Stimulated activated CD8-positive, alpha-beta memory T cell treated with anti-CD3 and anti-CD28 coated beads, Interleukin-7, amount 100 ng/mL, for 48 hours (primary cell): Measurements from ENCODE around the gene MIEF1.
A peak's percentile ranks its signal among the peaks of the same experiment; 100 is the strongest.

ENCODE experiments used
- DNase-seq, 2 donors: peaks; one replicate each; pipeline ENCODE4 v3.0.0-alpha.2; 2020; ENCODE audit warnings: low read depth in 1 of 2; ENCODE audit errors: extremely low read depth in 1 of 2

MIEF1 gene

DNA sequence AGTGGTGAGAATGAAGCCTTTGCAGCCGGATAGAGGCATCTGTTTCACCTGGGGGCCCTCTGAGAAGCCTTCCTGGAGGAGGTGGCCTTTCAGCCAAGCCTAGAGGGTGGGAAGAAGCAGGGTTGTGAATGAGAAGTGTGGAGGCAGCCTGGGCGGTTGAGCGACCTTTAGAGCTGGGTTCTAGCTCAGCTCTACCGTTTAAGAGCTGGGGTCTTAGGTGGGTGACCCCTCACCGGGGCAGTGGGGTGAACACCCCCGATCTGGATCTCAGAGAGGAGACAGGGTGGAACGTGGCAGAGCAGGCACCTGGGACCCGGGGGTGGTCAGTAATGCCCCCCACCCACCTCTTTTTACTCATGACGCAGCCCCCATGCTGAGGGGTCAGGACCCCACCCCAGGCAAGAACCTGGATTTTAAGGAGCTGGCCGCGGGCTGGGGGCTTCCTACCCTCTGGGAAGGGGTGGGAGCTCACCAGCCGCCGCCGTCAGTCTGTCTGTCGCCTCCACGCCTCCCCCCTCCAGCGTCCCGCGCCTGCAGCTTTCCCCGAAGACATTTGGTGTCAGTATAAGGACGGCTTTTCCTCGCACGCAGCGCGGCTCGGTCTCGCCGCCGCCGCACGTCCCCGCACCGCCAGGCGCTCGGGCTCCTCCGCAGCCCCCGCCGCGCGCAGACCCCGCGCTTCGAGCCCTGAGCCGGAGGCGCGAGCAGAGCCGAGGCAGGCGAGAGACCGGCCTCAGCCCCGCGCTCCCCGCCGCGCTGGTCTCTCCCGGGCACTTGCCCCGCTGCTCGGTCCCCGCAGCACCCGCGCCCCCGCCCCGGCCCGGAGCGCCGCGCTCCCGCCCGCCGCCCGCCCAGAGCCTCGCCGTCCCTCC is 55.1 kb downstream of the MIEF1 start:
- DNase-seq: no peak

DNA sequence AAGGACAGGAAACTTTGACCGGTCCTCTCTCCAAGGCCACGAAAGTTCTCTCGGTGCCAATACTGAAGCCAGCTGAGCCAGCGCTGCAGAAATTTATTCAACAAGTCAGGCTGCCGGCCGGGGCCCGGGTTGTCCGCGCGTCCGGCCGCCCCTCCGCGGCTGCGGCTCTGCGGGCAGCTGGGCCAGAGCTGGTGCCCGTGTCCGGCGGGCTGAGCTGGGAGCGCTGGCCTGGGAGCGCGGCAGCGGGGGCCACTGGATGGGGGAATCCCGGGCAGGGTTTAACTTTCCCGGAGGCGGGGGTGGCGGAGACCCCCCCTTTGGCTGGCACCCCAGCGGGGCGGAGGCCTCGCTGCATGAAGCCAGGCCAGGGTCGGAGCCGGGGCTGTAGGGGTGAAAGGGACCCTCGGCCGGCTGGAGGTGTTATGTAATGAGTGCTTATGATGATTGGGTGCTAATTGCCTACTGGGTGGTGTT is 56.2 kb downstream of the MIEF1 start:
- no peak for DNase-seq

DNA sequence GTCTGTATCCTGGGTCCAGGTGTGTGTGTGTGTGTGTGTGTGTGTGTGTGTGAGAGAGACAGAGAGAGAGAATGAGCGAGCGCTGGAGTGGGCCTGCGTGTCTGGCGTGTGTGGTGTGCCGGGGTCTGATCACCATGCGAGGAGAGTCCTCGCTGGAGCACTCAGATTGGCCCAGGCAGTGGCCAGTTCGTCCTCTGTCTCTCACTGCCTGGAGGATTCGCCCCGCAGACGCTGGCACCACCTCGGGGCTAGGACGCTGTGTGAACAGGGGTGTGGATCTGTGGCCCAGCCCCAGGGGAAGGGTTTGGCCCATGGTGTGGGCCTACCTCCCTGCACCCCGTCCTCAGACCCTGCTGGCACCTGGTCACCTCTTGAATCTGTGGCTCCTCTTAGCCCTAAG is 56.9 kb downstream of the MIEF1 start:
- no peak for DNase-seq

DNA sequence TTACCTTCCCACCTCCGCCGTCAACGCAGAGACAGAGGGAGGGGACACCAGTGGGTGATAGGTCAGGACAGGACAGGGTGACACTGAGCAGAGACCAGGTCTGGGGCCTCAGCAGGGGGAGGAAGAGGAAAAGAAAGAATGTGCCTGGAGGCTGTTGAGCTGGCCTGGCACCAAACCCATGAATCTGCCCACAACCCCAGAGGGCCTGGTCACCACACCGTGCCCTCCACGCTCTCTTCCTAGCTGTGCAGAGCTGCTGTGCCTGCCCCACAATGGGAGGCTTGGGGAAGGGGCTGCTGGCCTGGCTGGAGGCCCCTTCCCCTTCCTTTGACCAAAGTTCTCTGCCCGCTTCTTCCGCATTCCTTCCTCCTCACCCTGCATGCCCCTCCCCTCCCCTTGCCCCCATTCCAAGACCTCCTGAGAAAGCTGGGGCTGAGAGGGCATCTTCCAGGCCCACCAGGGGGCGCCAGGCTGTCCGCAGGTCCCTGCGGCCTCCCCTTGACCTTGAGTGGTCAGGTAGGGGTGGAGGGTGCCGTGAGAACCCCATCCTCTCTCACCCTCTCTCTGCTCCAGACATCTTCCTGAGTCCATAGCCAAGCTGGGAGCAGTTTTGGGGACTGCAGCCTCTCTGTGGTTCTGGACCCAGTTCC is 57.5 kb downstream of the MIEF1 start:
- DNase-seq: no peak

DNA sequence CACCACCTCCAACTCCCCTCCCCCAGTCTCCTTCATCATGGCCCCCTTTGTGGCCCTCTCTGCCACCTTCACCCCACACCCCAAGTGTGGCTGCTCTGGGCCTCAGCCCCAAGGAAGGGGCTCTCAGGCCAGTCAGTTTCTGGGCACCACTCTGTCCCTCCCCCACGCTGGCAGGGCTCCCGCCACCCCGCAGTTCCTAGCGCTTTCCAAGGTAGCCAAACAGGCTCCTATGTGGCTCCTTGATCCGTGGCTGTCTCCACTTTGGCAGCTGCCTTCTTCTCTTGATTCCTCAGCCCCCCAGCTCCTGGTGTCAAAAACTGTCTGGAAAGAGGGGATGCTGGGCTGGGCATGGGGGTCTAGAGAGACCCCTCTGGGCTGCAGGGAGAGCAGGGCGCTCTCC is 58.0 kb downstream of the MIEF1 start:
- no peak for DNase-seq

DNA sequence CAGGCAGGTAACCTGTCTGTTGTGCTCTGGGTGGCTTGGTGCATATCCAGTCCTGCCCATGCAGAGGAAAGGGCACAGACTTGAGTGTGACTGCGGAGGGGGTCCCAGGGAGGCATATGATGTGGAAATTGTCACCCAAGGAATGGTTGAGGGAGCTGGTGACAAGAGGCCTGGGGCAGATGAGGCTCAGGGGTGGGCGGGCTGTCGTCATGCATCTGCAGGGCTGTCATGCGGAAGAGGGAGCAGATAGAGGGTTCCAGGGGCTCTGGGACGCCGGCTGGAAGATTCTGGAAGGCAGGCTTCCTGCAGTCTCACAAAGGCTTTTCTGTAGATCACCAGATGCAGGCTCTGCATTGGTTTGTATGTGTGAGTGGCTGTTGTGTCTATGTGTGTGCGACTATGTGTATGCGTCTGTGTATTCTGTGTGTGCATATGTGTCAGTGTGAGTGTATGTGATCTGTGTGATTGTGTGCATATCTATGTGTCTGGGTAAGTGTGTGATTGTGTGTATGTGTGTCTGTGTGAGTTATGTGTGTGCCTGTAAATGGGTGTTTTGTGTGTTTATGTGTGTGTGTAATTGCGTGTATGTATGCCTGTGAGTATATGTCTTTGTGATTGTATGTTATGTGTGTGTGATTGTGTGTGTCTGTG is 60.9 kb downstream of the MIEF1 start:
- no peak for DNase-seq

DNA sequence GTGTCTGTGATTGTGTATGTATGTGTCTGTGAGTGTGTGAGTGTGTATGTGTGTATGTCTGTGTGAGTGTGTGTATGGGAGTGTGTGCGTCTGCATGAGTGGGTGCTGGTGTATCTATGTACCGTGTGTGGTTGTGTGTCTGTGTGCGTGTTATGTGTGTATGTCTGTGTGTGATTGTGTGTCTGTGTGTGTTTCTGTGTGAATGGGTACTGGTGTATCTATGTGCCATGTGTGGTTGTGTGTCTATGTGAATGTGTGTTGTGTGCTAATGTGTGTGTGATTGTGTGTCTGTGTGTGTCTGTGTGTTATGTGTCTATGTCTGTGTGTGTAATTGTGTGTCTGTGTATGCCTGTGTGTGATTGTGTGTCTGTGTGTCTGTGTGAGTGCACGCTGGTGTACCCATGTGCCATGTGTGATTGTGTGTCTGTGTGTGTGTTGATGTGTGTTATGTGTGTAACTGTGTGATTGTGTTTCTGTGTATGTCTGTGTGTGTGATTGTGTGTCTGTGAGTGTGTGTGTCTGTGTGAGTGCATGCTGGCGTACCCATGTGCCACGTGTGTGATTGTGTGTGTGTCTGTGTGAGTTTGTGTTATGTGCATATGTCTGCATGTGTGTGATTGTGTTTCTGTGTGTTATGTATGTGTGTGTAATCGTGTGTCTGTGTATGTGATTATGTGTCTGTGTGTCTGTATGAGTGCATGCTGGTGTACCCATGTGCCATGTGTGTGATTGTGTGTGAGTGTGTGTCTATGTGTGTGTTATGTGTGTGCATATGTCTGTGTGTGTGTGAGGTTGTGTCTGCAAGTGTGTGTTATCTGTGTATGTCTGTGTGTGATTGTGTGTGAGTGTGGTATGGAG is 61.7 kb downstream of the MIEF1 start:
- no peak for DNase-seq

DNA sequence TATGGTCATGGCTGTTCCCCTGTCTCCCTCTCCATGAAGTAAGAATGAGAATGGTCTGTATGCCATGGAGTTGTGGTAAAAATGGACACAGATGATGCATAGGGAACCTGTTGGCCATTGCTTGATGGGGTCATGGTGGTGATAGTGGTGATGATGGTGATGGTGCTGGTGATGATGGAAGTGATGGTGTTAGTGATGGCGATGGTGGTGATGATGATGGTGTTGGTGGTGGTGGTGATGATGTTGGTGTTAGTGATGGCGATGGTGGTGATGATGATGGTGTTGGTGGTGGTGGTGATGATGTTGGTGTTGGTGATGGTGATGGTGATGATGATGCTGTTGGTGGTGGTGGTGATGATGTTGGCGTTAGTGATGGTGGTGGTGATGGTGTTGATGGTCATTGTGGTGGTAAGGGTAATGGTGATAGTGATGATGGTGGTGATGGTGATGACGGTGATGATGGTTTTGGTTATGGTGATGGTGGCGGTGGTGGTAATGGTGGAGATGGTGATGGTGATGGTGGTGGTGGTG is 63.4 kb downstream of the MIEF1 start:
- DNase-seq: no peak

DNA sequence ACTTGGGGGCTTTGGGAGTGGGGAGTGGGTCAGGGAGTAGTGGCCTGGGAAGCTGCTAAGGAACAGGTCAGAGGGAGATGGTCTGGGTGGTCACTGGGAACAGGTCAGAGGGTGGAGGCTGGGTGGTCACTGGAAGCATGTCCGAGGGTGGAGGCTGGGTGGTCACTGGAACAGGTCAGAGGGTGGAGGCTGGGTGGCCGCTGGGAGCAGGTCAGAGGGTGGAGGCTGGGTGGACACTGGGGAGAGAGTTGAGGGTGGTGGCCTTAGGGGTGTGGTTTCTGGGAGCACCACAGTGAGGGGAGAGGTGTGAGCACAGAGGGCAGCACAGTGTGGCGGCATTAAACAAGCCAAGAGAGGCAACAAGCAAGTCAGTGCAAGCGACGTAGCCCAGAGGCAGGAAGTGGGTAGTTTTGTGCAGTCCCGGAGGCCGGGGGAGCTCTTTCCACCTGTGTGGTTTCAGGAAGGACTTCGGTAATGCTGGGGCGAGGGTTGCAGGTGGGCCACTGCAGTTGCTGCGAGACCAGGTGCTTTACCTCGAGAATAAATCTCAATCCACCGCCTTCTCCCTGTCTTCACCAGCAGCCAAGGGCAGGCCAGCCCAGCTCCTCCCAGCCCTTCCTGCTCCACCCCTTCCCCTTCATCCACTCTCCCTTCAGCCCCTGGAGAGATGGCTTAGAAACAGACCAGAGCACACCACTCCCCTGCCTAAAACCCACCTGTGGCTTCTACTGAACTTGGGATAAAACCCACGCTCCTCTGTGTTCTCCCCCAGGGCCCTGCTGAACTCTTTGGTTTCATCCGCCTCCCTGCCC is 65.3 kb downstream of the MIEF1 start:
- DNase-seq: peak in 1 of 2 donors; percentile 4
